ENCODE measurements around the gene DNM3. TPM values are rescaled to one million over a fixed set of nuclear protein-coding genes. Genes with fewer than 3 reads are reported as not detected.

DNM3 gene
- total and polyA plus RNA-seq, 2 of the 8 experiments (the other 6 are each of a cell fraction or from before 2014, with no cell fraction given) = 2.0 to 8.5 TPM

DNA sequence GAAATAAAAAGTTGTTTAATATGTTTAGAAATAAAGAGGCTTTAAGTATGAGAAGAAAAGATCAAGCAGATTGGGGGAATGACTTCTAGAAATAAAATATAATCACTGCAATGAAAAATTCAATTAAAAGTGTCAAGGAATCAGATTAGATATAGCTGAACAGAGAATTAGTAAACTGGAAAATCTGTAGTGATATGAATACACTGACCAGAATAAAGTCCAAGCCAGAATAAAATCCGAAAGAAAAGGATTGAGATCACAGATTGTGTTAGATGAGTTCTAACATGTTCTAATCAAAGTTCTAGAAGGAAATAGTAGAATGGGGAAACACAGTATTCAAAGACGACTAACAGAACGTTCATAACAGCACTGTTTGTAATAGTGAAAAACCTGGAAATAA is 506.1 kb downstream of the DNM3 start:
- no peak overlapping the region for H2AK5ac ChIP-seq (ENCODE audit: low read depth, low read length)
- no peak overlapping the region for H4K5ac ChIP-seq (ENCODE audit: insufficient read length, low read depth, low read length)
- no peak overlapping the region for H2AFZ ChIP-seq (ENCODE audit: low read length)
- no peaks in the 10 kb centered on the region for H3K79me2 ChIP-seq (ENCODE audit: control insufficient read depth in 1 of 2, insufficient read depth in 2 of 2, low read length in 2 of 2)
- no peak overlapping the region for H4K8ac ChIP-seq (ENCODE audit: extremely low read depth, insufficient read depth, low read length)
- no peak overlapping the region for H2BK20ac ChIP-seq (ENCODE audit: low read length)
- H3K4me2 ChIP-seq (ENCODE audit: insufficient read depth in 1 of 2, low read depth in 2 of 2, low read length in 2 of 2) = no peak overlapping the region
- H3K4me3 ChIP-seq (ENCODE audit: extremely low read depth in 1 of 4, insufficient read depth in 2 of 4, low read depth in 3 of 4, low read length in 4 of 4) = no peak overlapping the region
- H3K27ac ChIP-seq (ENCODE audit: low read depth, low read length) = no peak overlapping the region
- no peak overlapping the region for H2BK5ac ChIP-seq (ENCODE audit: low read depth, low read length)
- H3K4ac ChIP-seq (replicated peaks; ENCODE audit: insufficient read length, low read depth, low read length) = no peak overlapping the region
- WGBS, 2 experiments (ENCODE audit: extremely low coverage in 1 of 2, insufficient coverage in 1 of 2, insufficient read length in 1 of 2, insufficient replicate concordance in 2 of 2, low coverage in 1 of 2, low lambda C conversion rate in 2 of 2, missing lambda C conversion rate in 1 of 2) = 95% methylated on average over 3 of the region's 3 CpGs; no CpG with 5 or more reads in 1 of the 2 experiments
- no peak overlapping the region for H2BK15ac ChIP-seq (ENCODE audit: low read length)
- no peaks in the 10 kb centered on the region for H3K27me3 ChIP-seq (replicated peaks in 1 of 4; ENCODE audit: control insufficient read depth in 3 of 4, extremely low read depth in 1 of 4, insufficient read depth in 3 of 4, low read length in 3 of 4)
- H2BK120ac ChIP-seq (replicated peaks; ENCODE audit: low read depth, low read length) = no peak overlapping the region
- POLR2A ChIA-PET (ENCODE audit: partially characterized antibody) = no interaction called here
- no peak overlapping the region for H3K14ac ChIP-seq (ENCODE audit: insufficient read length)
- H3K56ac ChIP-seq (replicated peaks; ENCODE audit: insufficient read length, low read depth, low read length) = no peak overlapping the region
- H4K91ac ChIP-seq (replicated peaks; ENCODE audit: insufficient read length, low read length) = no peak overlapping the region
- H4K20me1 ChIP-seq (replicated peaks in 1 of 2; ENCODE audit: control insufficient read depth in 1 of 2, insufficient read depth in 2 of 2, low read length in 2 of 2) = no peaks in the 10 kb centered on the region
- no peaks in the 10 kb centered on the region for H3K23me2 ChIP-seq (ENCODE audit: low read depth, low read length)
- DNase-seq (ENCODE audit: low read depth in 1 of 2, low spot score in 2 of 2) (no peak), FAIRE-seq (no peak)
- H3K79me1 ChIP-seq (ENCODE audit: low read depth, low read length) = no peaks in the 10 kb centered on the region
- H3K4me1 ChIP-seq (replicated peaks in 1 of 4; ENCODE audit: control insufficient read depth in 3 of 4, insufficient read depth in 4 of 4, low read length in 3 of 4) = peaks cover 0 to 3% (median 0%) of the 10 kb centered on the region in 4 experiments; a peak in 2 of 7 replicates
- H3K9ac ChIP-seq (replicated peaks in 1 of 4; ENCODE audit: extremely low read depth in 1 of 4, low read depth in 3 of 4, low read length in 3 of 4) = no peak overlapping the region
- H3K9me3 ChIP-seq (ENCODE audit: insufficient read depth in 2 of 2, low read depth in 1 of 2, low read length in 1 of 2) = peaks cover 0 to 5% of the 10 kb centered on the region in 2 experiments; a peak in 2 of 4 replicates
- 0 out of 2 replicates have a peak, but pooled peaks have one; percentile 30 for TF ChIP-seq KDM1A (IDR thresholded peaks at IDR 0.05; ENCODE audit: borderline replicate concordance, low read length)
- TF ChIP-seq POLR2AphosphoS5 (IDR thresholded peaks at IDR 0.05; ENCODE audit: low read depth, low read length) = no peak
- H3K23ac ChIP-seq (ENCODE audit: insufficient read length) = no peak overlapping the region
- H2BK12ac ChIP-seq (ENCODE audit: low read depth, low read length) = no peak overlapping the region
- CTCF ChIA-PET (ENCODE audit: partially characterized antibody) = interaction anchor here (0.7 kb wide), 1 partner anchor 9 kb away, joined by 3 read pairs; no protein-coding TSS in a partner anchor
- no peak overlapping the region for H3K18ac ChIP-seq (ENCODE audit: extremely low read depth, low read length)
- 0 out of 8 replicates have a peak, but pooled peaks cover 0 to 3% (median 0%) of the 10 kb centered on the region in 4 experiments for H3K36me3 ChIP-seq (ENCODE audit: control insufficient read depth in 2 of 4, insufficient read depth in 4 of 4, low read length in 3 of 4)

Measured in H1 (cell line).